ENCODE results near the gene GRAMD4. TPM values are rescaled to one million over a fixed set of nuclear protein-coding genes. Genes with fewer than 3 reads are reported as not detected.
A peak's percentile ranks its signal among the peaks of the same experiment; 100 is the strongest.

Gene GRAMD4
- total RNA-seq, 4 donors from 2014 or later = 146 to 981 (median 258) TPM

DNA sequence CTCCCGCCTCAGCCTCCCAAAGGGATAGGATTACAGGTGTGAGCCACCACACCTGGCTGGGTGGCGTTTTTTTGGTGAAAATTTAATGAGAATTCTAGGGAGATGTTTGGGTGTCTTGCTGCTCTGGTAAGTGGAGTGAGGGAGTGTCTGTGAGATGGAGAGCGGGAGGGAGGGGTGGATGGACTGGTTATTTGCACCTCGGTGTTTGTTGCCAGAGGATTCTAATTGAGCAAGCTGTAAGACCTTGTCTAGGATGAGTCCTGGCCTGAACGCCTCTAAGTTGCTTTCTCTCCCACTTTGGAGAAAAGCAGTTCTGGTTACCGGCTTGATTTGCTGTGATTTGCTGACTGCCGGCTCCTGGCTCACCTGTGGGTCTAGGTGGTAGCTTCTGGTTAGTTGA, 22.0 kb upstream of the GRAMD4 start:
- Histone ChIP-seq H3K36me3 (no peaks in the 10 kb centered on the region), H3K27me3 (no peaks in the 10 kb centered on the region), H3K4me3 (no peak overlapping the region), H3K9me3 (no peaks in the 10 kb centered on the region), H3K4me1 (peaks cover 11 to 45% (median 15%) of the 10 kb centered on the region in 4 donors), H3K27ac (peak overlapping the region in 2 of 4 donors; percentile 52 to 80)
- in situ Hi-C loops (cut with MboI; ENCODE audit: low pct_ligation_motif_present in 1 of 4, low pct_unique_long_range_greater_than_20kb in 1 of 4, low sequenced_read_pairs in 3 of 4) (no loop called here), intact Hi-C loops (cut with DNase I; ENCODE audit: low total_unique reads) (no loop called here)
- TF ChIP-seq POLR2AphosphoS5 (IDR thresholded peaks at IDR 0.05) (no peak), EP300 (IDR thresholded peaks at IDR 0.05; ENCODE audit: low read depth) (no peak), POLR2A (IDR thresholded peaks at IDR 0.05) (no peak)
- TF ChIP-seq, protein P1, sequence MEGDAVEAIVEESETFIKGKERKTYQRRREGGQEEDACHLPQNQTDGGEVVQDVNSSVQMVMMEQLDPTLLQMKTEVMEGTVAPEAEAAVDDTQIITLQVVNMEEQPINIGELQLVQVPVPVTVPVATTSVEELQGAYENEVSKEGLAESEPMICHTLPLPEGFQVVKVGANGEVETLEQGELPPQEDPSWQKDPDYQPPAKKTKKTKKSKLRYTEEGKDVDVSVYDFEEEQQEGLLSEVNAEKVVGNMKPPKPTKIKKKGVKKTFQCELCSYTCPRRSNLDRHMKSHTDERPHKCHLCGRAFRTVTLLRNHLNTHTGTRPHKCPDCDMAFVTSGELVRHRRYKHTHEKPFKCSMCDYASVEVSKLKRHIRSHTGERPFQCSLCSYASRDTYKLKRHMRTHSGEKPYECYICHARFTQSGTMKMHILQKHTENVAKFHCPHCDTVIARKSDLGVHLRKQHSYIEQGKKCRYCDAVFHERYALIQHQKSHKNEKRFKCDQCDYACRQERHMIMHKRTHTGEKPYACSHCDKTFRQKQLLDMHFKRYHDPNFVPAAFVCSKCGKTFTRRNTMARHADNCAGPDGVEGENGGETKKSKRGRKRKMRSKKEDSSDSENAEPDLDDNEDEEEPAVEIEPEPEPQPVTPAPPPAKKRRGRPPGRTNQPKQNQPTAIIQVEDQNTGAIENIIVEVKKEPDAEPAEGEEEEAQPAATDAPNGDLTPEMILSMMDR (IDR thresholded peaks at IDR 0.05) = no peak
- DNase-seq = no peak
- WGBS, 2 donors (ENCODE audit: low coverage in 1 of 2) = 73 to 81% methylated on average over 3 to 7 of the region's 7 CpGs

DNA sequence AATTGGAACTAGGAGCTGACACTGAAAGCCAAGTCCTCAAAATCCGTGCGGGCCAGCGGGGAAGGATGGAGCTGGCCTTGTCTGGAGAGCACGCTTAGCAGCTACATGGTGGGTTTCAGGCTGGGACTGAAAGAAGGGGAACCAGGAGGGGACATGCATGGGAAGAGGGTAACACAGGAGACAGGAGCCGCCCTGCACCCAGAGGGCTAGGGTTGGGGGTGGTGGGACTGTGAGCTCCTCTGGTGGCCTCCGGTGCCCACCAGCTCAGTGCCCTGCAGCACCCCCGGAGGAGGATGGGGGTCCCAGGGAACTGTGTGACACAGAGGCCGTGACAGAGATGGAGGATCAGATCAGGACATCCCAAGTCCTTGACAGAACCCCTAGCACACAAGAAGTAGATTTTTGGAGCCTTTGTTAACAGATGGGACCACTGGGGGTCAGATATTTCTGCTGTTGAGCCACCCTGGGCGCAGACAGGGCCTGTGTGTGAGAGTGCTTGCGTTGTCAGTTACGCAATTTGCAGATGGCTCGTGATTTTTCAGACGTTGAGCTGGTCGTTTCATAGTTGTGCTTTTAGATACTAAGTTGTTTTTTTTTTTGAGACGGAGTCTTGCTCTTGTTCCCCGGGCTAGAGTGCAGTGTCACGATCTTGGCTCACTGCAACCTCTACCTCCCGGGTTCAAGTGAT, 21.3 kb upstream of the GRAMD4 start:
- Histone ChIP-seq H3K4me3 (no peak overlapping the region), H3K4me1 (peaks cover 11 to 45% (median 15%) of the 10 kb centered on the region in 4 donors), H3K27ac (peak overlapping the region; percentile 5 to 52 (median 33)), H3K9me3 (no peaks in the 10 kb centered on the region), H3K36me3 (no peaks in the 10 kb centered on the region), H3K27me3 (no peaks in the 10 kb centered on the region)
- intact Hi-C loops (cut with DNase I; ENCODE audit: low total_unique reads) (no loop called here), in situ Hi-C loops (cut with MboI; ENCODE audit: low pct_ligation_motif_present in 1 of 4, low pct_unique_long_range_greater_than_20kb in 1 of 4, low sequenced_read_pairs in 3 of 4) (no loop called here)
- DNase-seq = no peak
- 83% methylated on average over 18 of the region's 18 CpGs; no CpG with 5 or more reads in 1 of the 2 donors for WGBS, 2 donors (ENCODE audit: low coverage in 1 of 2)
- no peak for TF ChIP-seq EP300 (IDR thresholded peaks at IDR 0.05; ENCODE audit: low read depth)
- TF ChIP-seq POLR2A (IDR thresholded peaks at IDR 0.05) = no peak
- TF ChIP-seq, protein P1 (IDR thresholded peaks at IDR 0.05) = no peak
- TF ChIP-seq POLR2AphosphoS5 (IDR thresholded peaks at IDR 0.05) = no peak

DNA sequence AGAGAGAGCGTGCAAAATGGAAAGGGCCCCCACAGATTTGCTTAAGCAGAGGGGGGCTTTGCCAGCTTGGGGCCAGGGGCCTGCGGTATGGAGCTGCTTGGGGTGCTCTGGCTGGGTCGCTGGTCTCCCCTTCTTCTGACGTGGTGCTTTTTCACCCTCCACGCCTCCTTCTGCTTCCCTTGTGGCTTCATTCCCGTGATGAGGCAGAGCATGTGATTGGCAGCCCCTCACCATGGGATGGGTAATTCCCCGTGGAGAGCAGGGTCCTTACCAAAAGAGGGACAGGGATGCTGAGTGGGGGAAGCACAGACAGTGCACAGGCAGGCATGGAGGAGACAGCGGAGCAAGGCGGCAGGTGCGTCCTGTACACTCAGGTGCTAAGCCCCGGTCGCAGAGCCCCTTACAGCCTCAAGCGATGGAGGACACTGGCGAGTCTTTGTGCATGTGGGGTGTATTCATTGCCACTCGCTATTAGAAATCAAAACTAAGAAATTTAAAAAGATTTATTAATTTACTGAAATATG, 19.9 kb upstream of the GRAMD4 start:
- in situ Hi-C loops (cut with MboI; ENCODE audit: low pct_ligation_motif_present in 1 of 4, low pct_unique_long_range_greater_than_20kb in 1 of 4, low sequenced_read_pairs in 3 of 4) (no loop called here), intact Hi-C loops (cut with DNase I; ENCODE audit: low total_unique reads) (no loop called here)
- peak overlapping the region in 2 of 4 donors; percentile 1 to 52 for H3K27ac ChIP-seq
- TF ChIP-seq POLR2AphosphoS5 (IDR thresholded peaks at IDR 0.05) (no peak), EP300 (IDR thresholded peaks at IDR 0.05; ENCODE audit: low read depth) (no peak), POLR2A (IDR thresholded peaks at IDR 0.05) (no peak)
- TF ChIP-seq, protein P1 (IDR thresholded peaks at IDR 0.05) = no peak
- peaks cover 11 to 45% (median 15%) of the 10 kb centered on the region in 4 donors for H3K4me1 ChIP-seq
- no peak for DNase-seq
- H3K27me3 ChIP-seq = no peaks in the 10 kb centered on the region
- WGBS, 2 donors (ENCODE audit: low coverage in 1 of 2) = 84% methylated on average over 15 of the region's 15 CpGs; no CpG with 5 or more reads in 1 of the 2 donors
- no peaks in the 10 kb centered on the region for H3K36me3 ChIP-seq
- no peaks in the 10 kb centered on the region for H3K9me3 ChIP-seq
- H3K4me3 ChIP-seq = no peak overlapping the region

DNA sequence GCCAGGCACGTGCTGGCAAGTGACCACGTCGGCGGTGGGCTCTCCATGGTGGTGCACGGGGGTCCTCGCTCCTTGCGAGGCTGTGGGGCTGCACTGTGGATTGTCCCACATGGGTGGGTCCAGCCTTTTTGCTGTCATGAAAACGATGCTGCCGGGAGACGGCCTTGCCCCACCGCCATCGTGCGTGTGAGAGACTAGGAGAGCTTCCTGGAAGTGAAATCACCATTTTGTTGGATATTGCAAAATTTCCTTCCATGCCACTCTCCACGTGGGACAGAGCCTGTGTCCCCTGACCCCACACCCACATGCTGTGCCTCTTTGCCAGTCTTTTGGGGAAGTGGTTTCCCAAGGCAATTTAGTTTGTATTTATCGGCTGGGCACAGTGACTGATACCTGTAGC, 18.2 kb upstream of the GRAMD4 start:
- DNase-seq = no peak
- peak overlapping the region in 1 of 4 donors; percentile 21 for H3K27ac ChIP-seq
- in situ Hi-C loops (cut with MboI; ENCODE audit: low pct_ligation_motif_present in 1 of 4, low pct_unique_long_range_greater_than_20kb in 1 of 4, low sequenced_read_pairs in 3 of 4) = no loop called here
- TF ChIP-seq EP300 (IDR thresholded peaks at IDR 0.05; ENCODE audit: low read depth) (no peak), POLR2AphosphoS5 (IDR thresholded peaks at IDR 0.05) (no peak), POLR2A (IDR thresholded peaks at IDR 0.05) (no peak)
- TF ChIP-seq, protein P1 (IDR thresholded peaks at IDR 0.05) = no peak
- intact Hi-C loops (cut with DNase I; ENCODE audit: low total_unique reads) = no loop called here
- H3K27me3 ChIP-seq = no peaks in the 10 kb centered on the region
- no peaks in the 10 kb centered on the region for H3K9me3 ChIP-seq
- WGBS, 2 donors (ENCODE audit: low coverage in 1 of 2) = 96% methylated on average over 15 of the region's 15 CpGs; no CpG with 5 or more reads in 1 of the 2 donors
- H3K4me3 ChIP-seq = no peak overlapping the region
- peaks cover 0 to 30% (median 3%) of the 10 kb centered on the region in 4 donors for H3K4me1 ChIP-seq
- no peaks in the 10 kb centered on the region for H3K36me3 ChIP-seq

Data from transverse colon (tissue), 4 donors.